ENCODE measurements around the gene NUP37.
"Not testable (repeated sequence)": the region's sequence is repeated elsewhere in the genome, so short reads cannot be mapped to it uniquely, and the experiment has no call there.

NUP37 gene

GRCh38 chr12:102130720-102131119 lies 10.8 kb upstream of the NUP37 start:
- DNase-seq; H3K9me3 ChIP-seq (ENCODE audit: control insufficient read depth, low read length); H3K27ac ChIP-seq (ENCODE audit: insufficient read depth, low read length, poor library complexity, severe bottlenecking); H3K36me3 ChIP-seq (ENCODE audit: control insufficient read depth, insufficient read depth, low read length); H3K4me1 ChIP-seq (ENCODE audit: control insufficient read depth, insufficient read depth, low read length, poor library complexity, severe bottlenecking); H3K4me3 ChIP-seq (ENCODE audit: insufficient read depth, low read depth, low read length, poor library complexity, severe bottlenecking); H3K27me3 ChIP-seq (replicated peaks; ENCODE audit: control insufficient read depth, insufficient read depth, low read length, poor library complexity, severe bottlenecking): not testable (repeated sequence)

- not testable (repeated sequence) for DNase-seq; H3K4me3 ChIP-seq (ENCODE audit: insufficient read depth, low read depth, low read length, poor library complexity, severe bottlenecking); H3K9me3 ChIP-seq (ENCODE audit: control insufficient read depth, low read length); H3K27me3 ChIP-seq (replicated peaks; ENCODE audit: control insufficient read depth, insufficient read depth, low read length, poor library complexity, severe bottlenecking); H3K27ac ChIP-seq (ENCODE audit: insufficient read depth, low read length, poor library complexity, severe bottlenecking); H3K36me3 ChIP-seq (ENCODE audit: control insufficient read depth, insufficient read depth, low read length); H3K4me1 ChIP-seq (ENCODE audit: control insufficient read depth, insufficient read depth, low read length, poor library complexity, severe bottlenecking)
Observed at GRCh38 chr12:102121328-102121727, 1.4 kb upstream of the NUP37 start.

DNA sequence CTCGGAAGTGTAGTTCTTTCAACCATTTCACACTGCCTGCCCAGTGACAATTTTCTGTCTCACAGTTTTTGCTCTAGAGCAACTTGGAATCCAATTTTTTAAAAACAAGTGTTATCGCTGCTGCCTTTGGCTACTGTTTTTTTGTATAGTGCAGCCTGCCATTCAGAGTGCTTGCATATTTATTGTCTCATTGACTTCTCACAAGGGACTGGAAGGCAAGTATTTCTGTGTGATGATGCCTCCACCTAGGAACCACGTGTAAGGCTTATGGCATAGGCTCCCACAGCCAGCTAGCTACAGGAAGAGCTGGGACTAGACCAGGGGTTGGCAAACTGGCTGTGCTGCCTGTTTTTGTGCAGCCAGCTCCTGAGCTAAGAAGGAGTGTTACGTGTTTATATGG lies 972 bp upstream of the NUP37 start:
- no peaks in the 10 kb centered on the region for H3K36me3 ChIP-seq (ENCODE audit: control insufficient read depth, insufficient read depth, low read length)
- no peaks in the 10 kb centered on the region for H3K9me3 ChIP-seq (ENCODE audit: control insufficient read depth, low read length)
- no peaks in the 10 kb centered on the region for H3K27me3 ChIP-seq (replicated peaks; ENCODE audit: control insufficient read depth, insufficient read depth, low read length, poor library complexity, severe bottlenecking)
- peak overlapping the region; percentile 91 for H3K4me3 ChIP-seq (ENCODE audit: insufficient read depth, low read depth, low read length, poor library complexity, severe bottlenecking)
- no peak for DNase-seq
- H3K27ac ChIP-seq (ENCODE audit: insufficient read depth, low read length, poor library complexity, severe bottlenecking): no peak overlapping the region
- peaks cover 8% of the 10 kb centered on the region for H3K4me1 ChIP-seq (ENCODE audit: control insufficient read depth, insufficient read depth, low read length, poor library complexity, severe bottlenecking)

DNA sequence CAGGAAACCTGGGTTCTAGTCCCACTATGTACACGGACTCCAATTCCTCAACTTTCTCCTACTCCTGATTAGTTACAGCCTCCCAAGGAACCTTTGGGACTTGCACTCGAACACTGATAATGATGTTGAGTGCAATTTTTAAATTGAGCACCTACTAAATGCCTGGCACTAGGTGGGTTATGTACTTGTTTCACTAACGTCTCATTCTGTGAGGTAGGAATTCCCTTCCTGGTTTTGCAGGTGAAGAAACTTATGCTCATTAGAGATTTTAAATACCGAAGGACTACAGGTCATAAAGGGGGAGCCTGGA lies 605 bp upstream of the NUP37 start:
- H3K27me3 ChIP-seq (replicated peaks; ENCODE audit: control insufficient read depth, insufficient read depth, low read length, poor library complexity, severe bottlenecking): no peaks in the 10 kb centered on the region
- DNase-seq: no peak
- no peaks in the 10 kb centered on the region for H3K9me3 ChIP-seq (ENCODE audit: control insufficient read depth, low read length)
- H3K27ac ChIP-seq (ENCODE audit: insufficient read depth, low read length, poor library complexity, severe bottlenecking): peak overlapping the region; percentile 84
- peaks cover 3% of the 10 kb centered on the region for H3K36me3 ChIP-seq (ENCODE audit: control insufficient read depth, insufficient read depth, low read length)
- H3K4me1 ChIP-seq (ENCODE audit: control insufficient read depth, insufficient read depth, low read length, poor library complexity, severe bottlenecking): peaks cover 8% of the 10 kb centered on the region
- peak overlapping the region; percentile 91 for H3K4me3 ChIP-seq (ENCODE audit: insufficient read depth, low read depth, low read length, poor library complexity, severe bottlenecking)

GRCh38 chr12:102118874-102119273 lies 1.0 kb downstream of the NUP37 start:
- H3K4me1 ChIP-seq (ENCODE audit: control insufficient read depth, insufficient read depth, low read length, poor library complexity, severe bottlenecking): peaks cover 8% of the 10 kb centered on the region
- DNase-seq: no peak
- H3K9me3 ChIP-seq (ENCODE audit: control insufficient read depth, low read length): no peaks in the 10 kb centered on the region
- H3K4me3 ChIP-seq (ENCODE audit: insufficient read depth, low read depth, low read length, poor library complexity, severe bottlenecking): no peak overlapping the region
- H3K36me3 ChIP-seq (ENCODE audit: control insufficient read depth, insufficient read depth, low read length): peaks cover 7% of the 10 kb centered on the region
- H3K27ac ChIP-seq (ENCODE audit: insufficient read depth, low read length, poor library complexity, severe bottlenecking): no peak overlapping the region
- H3K27me3 ChIP-seq (replicated peaks; ENCODE audit: control insufficient read depth, insufficient read depth, low read length, poor library complexity, severe bottlenecking): no peaks in the 10 kb centered on the region

DNA sequence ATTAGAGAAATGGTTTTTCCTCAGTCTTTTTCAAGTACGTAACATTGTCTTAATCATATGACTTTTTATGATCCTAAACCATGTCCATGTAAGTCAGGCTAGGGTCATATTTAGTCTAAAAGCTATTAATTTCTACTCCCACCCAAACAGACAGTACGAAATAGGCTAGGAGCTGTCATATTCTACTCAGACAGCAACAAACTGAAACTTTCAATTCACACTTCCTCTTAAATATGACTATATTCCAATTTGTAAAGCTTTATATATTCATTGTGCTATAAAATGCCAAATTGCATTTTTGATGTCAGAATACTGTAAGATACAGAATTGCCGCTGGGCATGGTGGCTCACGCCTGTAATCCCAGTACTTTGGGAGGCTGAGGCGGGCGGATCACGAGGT lies 3.5 kb downstream of the NUP37 start:
- Histone ChIP-seq H3K4me3 (ENCODE audit: insufficient read depth, low read depth, low read length, poor library complexity, severe bottlenecking) (no peak overlapping the region), H3K9me3 (ENCODE audit: control insufficient read depth, low read length) (no peaks in the 10 kb centered on the region), H3K4me1 (ENCODE audit: control insufficient read depth, insufficient read depth, low read length, poor library complexity, severe bottlenecking) (peaks cover 8% of the 10 kb centered on the region), H3K27me3 (replicated peaks; ENCODE audit: control insufficient read depth, insufficient read depth, low read length, poor library complexity, severe bottlenecking) (no peaks in the 10 kb centered on the region), H3K27ac (ENCODE audit: insufficient read depth, low read length, poor library complexity, severe bottlenecking) (no peak overlapping the region), H3K36me3 (ENCODE audit: control insufficient read depth, insufficient read depth, low read length) (peaks cover 8% of the 10 kb centered on the region)
- no peak for DNase-seq

GRCh38 chr12:102114212-102114611 lies 5.7 kb downstream of the NUP37 start:
- Histone ChIP-seq H3K27ac (ENCODE audit: insufficient read depth, low read length, poor library complexity, severe bottlenecking) (no peak overlapping the region), H3K4me3 (ENCODE audit: insufficient read depth, low read depth, low read length, poor library complexity, severe bottlenecking) (no peak overlapping the region), H3K27me3 (replicated peaks; ENCODE audit: control insufficient read depth, insufficient read depth, low read length, poor library complexity, severe bottlenecking) (no peaks in the 10 kb centered on the region), H3K9me3 (ENCODE audit: control insufficient read depth, low read length) (no peaks in the 10 kb centered on the region), H3K4me1 (ENCODE audit: control insufficient read depth, insufficient read depth, low read length, poor library complexity, severe bottlenecking) (peaks cover 4% of the 10 kb centered on the region), H3K36me3 (ENCODE audit: control insufficient read depth, insufficient read depth, low read length) (peaks cover 19% of the 10 kb centered on the region)
- no peak for DNase-seq

- no peak overlapping the region for H3K27ac ChIP-seq (ENCODE audit: insufficient read depth, low read length, poor library complexity, severe bottlenecking)
- no peak overlapping the region for H3K4me3 ChIP-seq (ENCODE audit: insufficient read depth, low read depth, low read length, poor library complexity, severe bottlenecking)
- no peak for DNase-seq
- H3K4me1 ChIP-seq (ENCODE audit: control insufficient read depth, insufficient read depth, low read length, poor library complexity, severe bottlenecking): no peaks in the 10 kb centered on the region
- H3K27me3 ChIP-seq (replicated peaks; ENCODE audit: control insufficient read depth, insufficient read depth, low read length, poor library complexity, severe bottlenecking): no peaks in the 10 kb centered on the region
- peaks cover 19% of the 10 kb centered on the region for H3K36me3 ChIP-seq (ENCODE audit: control insufficient read depth, insufficient read depth, low read length)
- H3K9me3 ChIP-seq (ENCODE audit: control insufficient read depth, low read length): no peaks in the 10 kb centered on the region
Observed at GRCh38 chr12:102110782-102111181, 9.1 kb downstream of the NUP37 start.

- Histone ChIP-seq H3K27ac (ENCODE audit: insufficient read depth, low read length, poor library complexity, severe bottlenecking) (no peak overlapping the region), H3K27me3 (replicated peaks; ENCODE audit: control insufficient read depth, insufficient read depth, low read length, poor library complexity, severe bottlenecking) (no peaks in the 10 kb centered on the region), H3K9me3 (ENCODE audit: control insufficient read depth, low read length) (no peaks in the 10 kb centered on the region), H3K4me1 (ENCODE audit: control insufficient read depth, insufficient read depth, low read length, poor library complexity, severe bottlenecking) (no peaks in the 10 kb centered on the region), H3K4me3 (ENCODE audit: insufficient read depth, low read depth, low read length, poor library complexity, severe bottlenecking) (no peak overlapping the region), H3K36me3 (ENCODE audit: control insufficient read depth, insufficient read depth, low read length) (peaks cover 11% of the 10 kb centered on the region)
- DNase-seq: no peak
Observed at GRCh38 chr12:102107970-102108369, 11.9 kb downstream of the NUP37 start.

DNA sequence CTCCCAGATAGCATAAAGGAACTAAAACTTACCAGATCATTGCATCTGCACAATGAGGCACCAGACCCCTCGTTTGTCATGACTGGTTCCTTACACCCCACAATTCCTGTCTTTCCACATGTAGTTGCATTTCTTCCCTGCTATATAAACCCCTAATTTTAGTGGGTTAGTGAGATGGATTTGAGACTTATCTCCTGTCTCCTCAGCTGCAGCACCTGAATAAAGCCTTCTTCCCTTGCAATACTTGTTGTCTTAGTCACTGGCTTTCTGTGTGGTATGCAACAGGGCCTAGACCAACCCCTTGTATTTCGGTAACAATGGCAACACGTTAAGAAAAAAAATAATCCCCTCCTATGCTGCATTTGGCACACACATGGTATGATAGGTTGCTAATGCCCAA lies 13.0 kb downstream of the NUP37 start:
- Histone ChIP-seq H3K4me3 (ENCODE audit: insufficient read depth, low read depth, low read length, poor library complexity, severe bottlenecking) (no peak overlapping the region), H3K27me3 (replicated peaks; ENCODE audit: control insufficient read depth, insufficient read depth, low read length, poor library complexity, severe bottlenecking) (no peaks in the 10 kb centered on the region), H3K27ac (ENCODE audit: insufficient read depth, low read length, poor library complexity, severe bottlenecking) (no peak overlapping the region), H3K4me1 (ENCODE audit: control insufficient read depth, insufficient read depth, low read length, poor library complexity, severe bottlenecking) (no peaks in the 10 kb centered on the region), H3K36me3 (ENCODE audit: control insufficient read depth, insufficient read depth, low read length) (peaks cover 11% of the 10 kb centered on the region), H3K9me3 (ENCODE audit: control insufficient read depth, low read length) (no peaks in the 10 kb centered on the region)
- DNase-seq: no peak

- no peak for DNase-seq
- H3K36me3 ChIP-seq (ENCODE audit: control insufficient read depth, insufficient read depth, low read length): peaks cover 14% of the 10 kb centered on the region
- H3K4me1 ChIP-seq (ENCODE audit: control insufficient read depth, insufficient read depth, low read length, poor library complexity, severe bottlenecking): no peaks in the 10 kb centered on the region
- H3K9me3 ChIP-seq (ENCODE audit: control insufficient read depth, low read length): no peaks in the 10 kb centered on the region
- H3K27me3 ChIP-seq (replicated peaks; ENCODE audit: control insufficient read depth, insufficient read depth, low read length, poor library complexity, severe bottlenecking): no peaks in the 10 kb centered on the region
- H3K27ac ChIP-seq (ENCODE audit: insufficient read depth, low read length, poor library complexity, severe bottlenecking): no peak overlapping the region
- H3K4me3 ChIP-seq (ENCODE audit: insufficient read depth, low read depth, low read length, poor library complexity, severe bottlenecking): no peak overlapping the region
Observed at GRCh38 chr12:102096855-102097254, 23.1 kb downstream of the NUP37 start.
